Panc1 (cell line): ENCODE data around the gene SMG6. TPM values are rescaled to one million over a fixed set of nuclear protein-coding genes. Genes with fewer than 3 reads are reported as not detected.

ENCODE experiments used
- ATAC-seq: fragments of 200-7000 bp; cut with Tn5 transposase; 2 replicates; pipeline ENCODE4 v1.9.1; 2020; ENCODE audit warnings: mild to moderate bottlenecking, moderate library complexity
- BruUV-seq: library from RNA; stranded (reverse); fragments of 400-500 nt; replicated peaks from 2 replicates; lab custom pipeline; 2021; lab: Mats Ljungman, UMichigan
- CTCF ChIA-PET: fragments of 300-600 bp; sonication (Branson Sonifier 250); formaldehyde crosslinking; loops from one replicate; lab custom pipeline; 2022; ENCODE audit warnings: antibody characterized with exemption; lab: Charles Lee
- POLR2A ChIA-PET: fragments of 300-600 bp; sonication (Branson Sonifier 250); formaldehyde crosslinking; loops from one replicate; lab custom pipeline; 2022; ENCODE audit warnings: antibody characterized with exemption; lab: Charles Lee
- DNase-seq: peaks from one replicate; pipeline ENCODE4 v3.0.0-alpha.2; 2010; ENCODE audit warnings: low read depth, low spot score
- H3K27ac ChIP-seq: 2 replicates; pipeline ENCODE4 v1.5.1; 2011; ENCODE audit warnings: mild to moderate bottlenecking, low read length, inconsistent platforms
- H3K27me3 ChIP-seq: fragments of 200-500 bp; sonication (Bioruptor generic); 2 replicates; pipeline ENCODE4 v1.6.0; 2014; ENCODE audit warnings: low read length, inconsistent platforms; ENCODE audit not compliant: control insufficient read depth, insufficient read depth
- H3K36me3 ChIP-seq: fragments of 200-500 bp; sonication (Bioruptor generic); 2 replicates; pipeline ENCODE4 v1.5.1; 2014; ENCODE audit warnings: inconsistent platforms, mild to moderate bottlenecking, low read length, moderate library complexity; ENCODE audit not compliant: control insufficient read depth, insufficient read depth
- H3K4me1 ChIP-seq: 2 replicates; pipeline ENCODE4 v1.5.1; 2011; ENCODE audit warnings: inconsistent platforms, mild to moderate bottlenecking, low read length, moderate library complexity; ENCODE audit not compliant: control insufficient read depth, insufficient read depth
- H3K4me3 ChIP-seq, 2 experiments: 2 replicates each; pipeline ENCODE4 v1.5.1; 2011 to 2012; ENCODE audit warnings: low read depth in 2 of 2, low read length in 2 of 2, mild to moderate bottlenecking in 2 of 2, inconsistent platforms in 1 of 2, moderate library complexity in 1 of 2
- H3K9me3 ChIP-seq: fragments of 200-500 bp; sonication (Bioruptor generic); 2 replicates; pipeline ENCODE4 v1.5.1; 2014; ENCODE audit warnings: low read depth, mild to moderate bottlenecking, inconsistent platforms, low read length, moderate library complexity; ENCODE audit not compliant: control insufficient read depth, insufficient read depth
- POLR2AphosphoS5 ChIP-seq: IDR thresholded peaks from 2 replicates; pipeline ENCODE4 v1.6.1; 2012; ENCODE audit warnings: mild to moderate bottlenecking, low read depth, low read length, moderate library complexity
- SIN3A ChIP-seq: IDR thresholded peaks from 2 replicates; pipeline ENCODE4 v1.6.1; 2012; ENCODE audit warnings: low read depth, mild to moderate bottlenecking, low read length, moderate library complexity, borderline replicate concordance; ENCODE audit not compliant: insufficient read depth
- TCF7L2 ChIP-seq: IDR thresholded peaks from 2 replicates; pipeline ENCODE4 v1.6.1; 2011; ENCODE audit warnings: mild to moderate bottlenecking, low read depth, low read length, inconsistent platforms
- in situ Hi-C: cut with HindIII; loops from 2 replicates; pipeline ENCODE4 v1.10.0; 2016; ENCODE audit warnings: low sequenced_read_pairs, low pct_unique_long_range_greater_than_20kb
- intact Hi-C: fragments of 100-400 bp; cut with micrococcal nuclease; formaldehyde crosslinking; loops from one replicate; pipeline ENCODE4 v1.10.0; 2022; ENCODE audit not compliant: unreplicated experiment
- total RNA-seq: library from RNA; stranded (reverse); gene quantifications from one replicate; pipeline ENCODE4 v1.2.1, GENCODE V29; 2021; ENCODE audit not compliant: unreplicated experiment
- TF ChIP-seq, protein P1 (sequence below), 2 experiments: IDR thresholded peaks; 2 replicates each; pipeline ENCODE4 v1.6.1; 2011 to 2012; ENCODE audit warnings: low read depth in 2 of 2, control low read depth in 1 of 2, low read length in 1 of 2, mild to moderate bottlenecking in 1 of 2, moderate library complexity in 1 of 2; ENCODE audit not compliant: insufficient read depth in 1 of 2
- TF ChIP-seq, protein P2 (sequence below): fragments of 450-650 bp; IDR thresholded peaks from 2 replicates; pipeline ENCODE4 v1.5.1; 2017; ENCODE audit warnings: mild to moderate bottlenecking

SMG6 gene
- total RNA-seq, 1 experiment from 2014 or later = 17.8 TPM

DNA sequence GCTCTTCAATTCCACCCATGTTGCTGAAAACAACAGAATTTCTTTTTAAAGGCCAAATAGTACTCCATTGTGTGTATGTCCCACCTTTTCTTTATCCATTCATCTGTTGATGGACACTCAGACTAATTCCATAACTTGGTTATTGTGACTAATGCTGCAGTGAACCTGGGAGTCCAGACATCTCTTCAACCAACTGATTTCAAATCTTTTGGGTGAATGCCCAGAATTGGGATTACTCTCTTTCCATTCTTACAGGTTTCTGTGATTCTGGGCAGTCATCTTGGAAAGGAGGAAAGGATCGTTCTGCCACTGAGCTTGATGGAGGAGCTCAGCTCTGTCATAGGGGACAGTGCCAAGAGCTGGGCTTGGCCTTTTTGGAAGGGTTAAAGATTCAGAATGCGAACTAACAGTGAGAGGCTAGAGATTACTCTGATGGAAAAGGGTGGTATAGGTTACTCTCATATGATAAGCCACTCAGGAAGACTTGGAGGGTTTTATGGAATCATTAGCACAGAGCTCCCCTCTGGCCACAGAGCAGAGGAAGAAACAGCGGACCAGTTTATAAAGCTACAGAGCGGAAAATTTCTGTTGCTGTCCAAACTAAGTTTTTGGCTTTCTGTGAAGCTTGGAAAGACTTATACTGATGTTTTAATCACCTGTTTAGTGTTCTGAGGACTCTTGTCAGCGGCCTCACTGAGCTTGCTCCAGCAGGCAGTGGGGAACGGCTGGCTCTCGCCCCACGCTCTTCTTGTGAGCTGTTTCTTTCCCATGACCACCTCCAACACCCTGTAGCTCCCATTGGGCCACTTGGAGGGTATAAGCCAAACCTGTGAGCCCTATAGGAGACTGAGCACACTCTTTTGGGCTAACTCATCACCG is 200.4 kb downstream of the SMG6 start:
- DNase-seq (no peak), ATAC-seq (no peak)
- H3K9me3 ChIP-seq = no peaks in the 10 kb centered on the region
- CTCF ChIA-PET = no interaction called here
- H3K4me3 ChIP-seq = no peak overlapping the region
- in situ Hi-C loops = no loop called here
- BruUV-seq = no TSS peak
- H3K4me1 ChIP-seq = no peaks in the 10 kb centered on the region
- H3K27ac ChIP-seq = no peak overlapping the region
- POLR2A ChIA-PET = no interaction called here
- no peaks in the 10 kb centered on the region for H3K27me3 ChIP-seq
- no peaks in the 10 kb centered on the region for H3K36me3 ChIP-seq
- intact Hi-C loops = no loop called here
- TF ChIP-seq TCF7L2 (no peak), POLR2AphosphoS5 (no peak), SIN3A (no peak)
- TF ChIP-seq, protein P1, sequence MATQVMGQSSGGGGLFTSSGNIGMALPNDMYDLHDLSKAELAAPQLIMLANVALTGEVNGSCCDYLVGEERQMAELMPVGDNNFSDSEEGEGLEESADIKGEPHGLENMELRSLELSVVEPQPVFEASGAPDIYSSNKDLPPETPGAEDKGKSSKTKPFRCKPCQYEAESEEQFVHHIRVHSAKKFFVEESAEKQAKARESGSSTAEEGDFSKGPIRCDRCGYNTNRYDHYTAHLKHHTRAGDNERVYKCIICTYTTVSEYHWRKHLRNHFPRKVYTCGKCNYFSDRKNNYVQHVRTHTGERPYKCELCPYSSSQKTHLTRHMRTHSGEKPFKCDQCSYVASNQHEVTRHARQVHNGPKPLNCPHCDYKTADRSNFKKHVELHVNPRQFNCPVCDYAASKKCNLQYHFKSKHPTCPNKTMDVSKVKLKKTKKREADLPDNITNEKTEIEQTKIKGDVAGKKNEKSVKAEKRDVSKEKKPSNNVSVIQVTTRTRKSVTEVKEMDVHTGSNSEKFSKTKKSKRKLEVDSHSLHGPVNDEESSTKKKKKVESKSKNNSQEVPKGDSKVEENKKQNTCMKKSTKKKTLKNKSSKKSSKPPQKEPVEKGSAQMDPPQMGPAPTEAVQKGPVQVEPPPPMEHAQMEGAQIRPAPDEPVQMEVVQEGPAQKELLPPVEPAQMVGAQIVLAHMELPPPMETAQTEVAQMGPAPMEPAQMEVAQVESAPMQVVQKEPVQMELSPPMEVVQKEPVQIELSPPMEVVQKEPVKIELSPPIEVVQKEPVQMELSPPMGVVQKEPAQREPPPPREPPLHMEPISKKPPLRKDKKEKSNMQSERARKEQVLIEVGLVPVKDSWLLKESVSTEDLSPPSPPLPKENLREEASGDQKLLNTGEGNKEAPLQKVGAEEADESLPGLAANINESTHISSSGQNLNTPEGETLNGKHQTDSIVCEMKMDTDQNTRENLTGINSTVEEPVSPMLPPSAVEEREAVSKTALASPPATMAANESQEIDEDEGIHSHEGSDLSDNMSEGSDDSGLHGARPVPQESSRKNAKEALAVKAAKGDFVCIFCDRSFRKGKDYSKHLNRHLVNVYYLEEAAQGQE (IDR thresholded peaks at IDR 0.05; ENCODE audit: insufficient read depth in 1 of 2, low read depth in 2 of 2, low read length in 1 of 2) = no peak
- TF ChIP-seq, protein P2, sequence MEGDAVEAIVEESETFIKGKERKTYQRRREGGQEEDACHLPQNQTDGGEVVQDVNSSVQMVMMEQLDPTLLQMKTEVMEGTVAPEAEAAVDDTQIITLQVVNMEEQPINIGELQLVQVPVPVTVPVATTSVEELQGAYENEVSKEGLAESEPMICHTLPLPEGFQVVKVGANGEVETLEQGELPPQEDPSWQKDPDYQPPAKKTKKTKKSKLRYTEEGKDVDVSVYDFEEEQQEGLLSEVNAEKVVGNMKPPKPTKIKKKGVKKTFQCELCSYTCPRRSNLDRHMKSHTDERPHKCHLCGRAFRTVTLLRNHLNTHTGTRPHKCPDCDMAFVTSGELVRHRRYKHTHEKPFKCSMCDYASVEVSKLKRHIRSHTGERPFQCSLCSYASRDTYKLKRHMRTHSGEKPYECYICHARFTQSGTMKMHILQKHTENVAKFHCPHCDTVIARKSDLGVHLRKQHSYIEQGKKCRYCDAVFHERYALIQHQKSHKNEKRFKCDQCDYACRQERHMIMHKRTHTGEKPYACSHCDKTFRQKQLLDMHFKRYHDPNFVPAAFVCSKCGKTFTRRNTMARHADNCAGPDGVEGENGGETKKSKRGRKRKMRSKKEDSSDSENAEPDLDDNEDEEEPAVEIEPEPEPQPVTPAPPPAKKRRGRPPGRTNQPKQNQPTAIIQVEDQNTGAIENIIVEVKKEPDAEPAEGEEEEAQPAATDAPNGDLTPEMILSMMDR = no peak

DNA sequence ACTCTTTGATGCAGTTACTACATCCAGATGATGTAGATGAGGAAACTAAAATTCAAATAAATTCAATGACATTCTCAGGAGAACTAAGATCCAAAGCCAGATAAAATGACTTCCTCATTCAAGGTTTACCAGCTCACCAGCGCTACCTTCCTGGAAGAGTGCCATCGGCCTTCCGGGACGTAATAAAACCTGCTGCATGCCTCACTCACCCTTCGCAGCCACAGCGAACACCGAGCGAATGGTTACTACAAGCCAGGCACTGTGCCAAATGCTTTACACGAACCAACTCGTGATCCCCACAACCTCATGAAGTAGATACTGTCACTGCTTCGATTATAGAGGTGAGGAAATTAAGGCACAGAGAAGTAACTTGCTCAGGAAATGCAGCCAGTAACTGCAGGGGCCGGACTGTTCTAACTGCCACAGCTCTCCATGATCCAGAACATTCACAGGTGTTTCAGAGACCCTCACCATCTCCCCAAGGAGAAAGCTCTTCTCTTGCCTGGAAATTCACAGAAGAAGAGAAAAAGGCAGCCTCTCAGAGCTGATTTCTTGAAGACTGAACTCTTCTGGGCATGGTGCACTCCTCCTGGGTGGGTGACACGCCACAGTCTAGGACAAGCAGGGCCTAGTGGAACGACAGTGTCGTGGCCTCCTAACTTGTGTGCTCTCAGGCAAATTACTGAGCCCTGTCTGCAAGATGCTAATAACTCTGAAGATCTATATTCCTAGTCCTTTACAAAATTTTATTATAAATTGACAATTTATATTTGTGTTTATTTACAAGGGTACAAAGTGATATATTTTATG is 201.9 kb downstream of the SMG6 start:
- in situ Hi-C loops = no loop called here
- no peak overlapping the region for H3K4me3 ChIP-seq
- intact Hi-C loops = no loop called here
- H3K4me1 ChIP-seq = no peaks in the 10 kb centered on the region
- no peak for DNase-seq
- H3K9me3 ChIP-seq = no peaks in the 10 kb centered on the region
- ATAC-seq = no peak; the same call in 1 of the 2 replicates
- POLR2A ChIA-PET = no interaction called here
- no peaks in the 10 kb centered on the region for H3K36me3 ChIP-seq
- H3K27me3 ChIP-seq = no peaks in the 10 kb centered on the region
- no TSS peak for BruUV-seq
- CTCF ChIA-PET = no interaction called here
- H3K27ac ChIP-seq = no peak overlapping the region
- TF ChIP-seq POLR2AphosphoS5 (no peak), SIN3A (no peak), TCF7L2 (no peak)
- TF ChIP-seq, protein P2 = no peak
- TF ChIP-seq, protein P1 (IDR thresholded peaks at IDR 0.05; ENCODE audit: insufficient read depth in 1 of 2, low read depth in 2 of 2, low read length in 1 of 2) = no peak
